ENCODE measurements around the gene ATP11C. TPM values are rescaled to one million over a fixed set of nuclear protein-coding genes. Genes with fewer than 3 reads are reported as not detected.

ATP11C gene
- total and polyA plus RNA-seq, 2 of the 4 experiments (the other 2 are of a cell fraction) = 19.3 to 40.0 TPM

GRCh38 chrX:139776599-139776998 is 156.3 kb downstream of the ATP11C start:
- no peak overlapping the region for H4K5ac ChIP-seq (ENCODE audit: low read depth, low read length)
- H2AK5ac ChIP-seq (ENCODE audit: low read depth, low read length) = no peak overlapping the region

More at GRCh38 chrX:139776599-139776998, 156.3 kb downstream of the ATP11C start:
- intact Hi-C loops (cut with micrococcal nuclease) = no loop called here
- Histone ChIP-seq H4K20me1 (ENCODE audit: insufficient read depth, low read length) (no peaks in the 10 kb centered on the region), H2AFZ (replicated peaks; ENCODE audit: low read length, poor library complexity) (no peak overlapping the region), H3K23ac (ENCODE audit: low read depth, low read length) (no peak overlapping the region), H3K9me3 (ENCODE audit: control insufficient read depth, insufficient read depth, low read length) (no peaks in the 10 kb centered on the region), H2BK20ac (ENCODE audit: low read depth, low read length) (no peak overlapping the region), H3K9me1 (ENCODE audit: insufficient read depth, low read length) (0 out of 2 replicates have a peak, but pooled peaks cover 5% of the 10 kb centered on the region), H2BK5ac (ENCODE audit: low read depth, low read length, poor library complexity, severe bottlenecking) (no peak overlapping the region), H3K4me3 (ENCODE audit: insufficient read depth, low read depth, low read length) (no peak overlapping the region), H3K56ac (ENCODE audit: extremely low read depth, insufficient read depth, low read length) (no peak overlapping the region), H4K91ac (ENCODE audit: insufficient read depth, low read depth, low read length) (no peak overlapping the region), H3K36me3 (ENCODE audit: control insufficient read depth, insufficient read depth, low read length) (peaks cover 5% of the 10 kb centered on the region), H2BK15ac (ENCODE audit: low read depth, low read length) (no peak overlapping the region), H4K8ac (ENCODE audit: low read depth in 2 of 2, low read length in 2 of 2) (no peak overlapping the region), H2AK9ac (replicated peaks; ENCODE audit: low read depth, low read length, poor library complexity) (no peak overlapping the region), H3K14ac (replicated peaks; ENCODE audit: low read depth, low read length) (no peak overlapping the region), H3K4me1 (ENCODE audit: control insufficient read depth, insufficient read depth, low read length) (no peaks in the 10 kb centered on the region), H3K27me3 (ENCODE audit: control insufficient read depth, insufficient read depth, low read length) (no peaks in the 10 kb centered on the region), H3K4me2 (ENCODE audit: low read depth, low read length) (no peak overlapping the region), H3K18ac (ENCODE audit: low read depth, low read length) (no peak overlapping the region), H3K4ac (ENCODE audit: low read depth, low read length) (no peak overlapping the region), H3K9ac (ENCODE audit: low read depth, low read length) (no peak overlapping the region), H3K27ac (ENCODE audit: insufficient read depth, low read length) (no peak overlapping the region), H2BK120ac (ENCODE audit: low read depth, low read length) (no peak overlapping the region), H3K79me1 (ENCODE audit: low read depth in 1 of 2, low read length in 2 of 2) (peaks cover 0 to 3% of the 10 kb centered on the region in 2 experiments; a peak in 1 of 4 replicates)
- ChIA-PET CTCF (no interaction called here), POLR2A (ENCODE audit: unreplicated experiment) (no interaction called here)
- in situ Hi-C loops (cut with MboI; ENCODE audit: low sequenced_read_pairs) = no loop called here
- no peak for ATAC-seq (ENCODE audit: low read depth)
- WGBS, 2 experiments (ENCODE audit: extremely low coverage in 2 of 2, insufficient read length in 1 of 2) = no CpG with 5 or more reads among the region's 3 CpGs
- no peak for DNase-seq
- dilution Hi-C loops (cut with HindIII; ENCODE audit: low sequenced_read_pairs, unreplicated experiment) = no loop called here
- BruUV-seq (replicated peaks) = no TSS peak
- TF ChIP-seq NFE2L2 (IDR thresholded peaks at IDR 0.05; ENCODE audit: low read depth, low read length) (no peak), RFX5 (IDR thresholded peaks at IDR 0.05; ENCODE audit: low read depth, low read length) (no peak), ELK1 (IDR thresholded peaks at IDR 0.05; ENCODE audit: borderline replicate concordance, low read depth, low read length) (no peak), RCOR1 (IDR thresholded peaks at IDR 0.05; ENCODE audit: insufficient replicate concordance, low read length) (no peak), SMC3 (IDR thresholded peaks at IDR 0.05; ENCODE audit: low read depth, low read length) (no peak)
- TF ChIP-seq, protein P1, sequence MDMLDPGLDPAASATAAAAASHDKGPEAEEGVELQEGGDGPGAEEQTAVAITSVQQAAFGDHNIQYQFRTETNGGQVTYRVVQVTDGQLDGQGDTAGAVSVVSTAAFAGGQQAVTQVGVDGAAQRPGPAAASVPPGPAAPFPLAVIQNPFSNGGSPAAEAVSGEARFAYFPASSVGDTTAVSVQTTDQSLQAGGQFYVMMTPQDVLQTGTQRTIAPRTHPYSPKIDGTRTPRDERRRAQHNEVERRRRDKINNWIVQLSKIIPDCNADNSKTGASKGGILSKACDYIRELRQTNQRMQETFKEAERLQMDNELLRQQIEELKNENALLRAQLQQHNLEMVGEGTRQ (IDR thresholded peaks at IDR 0.05; ENCODE audit: low read depth, low read length) = no peak
